SKM-1 treated with dmso at 0.1 percent for 144 hours (cell line): ENCODE measurements around the gene GSG1L.

Source experiments
- DNase-seq: peaks from one replicate; lab custom pipeline; 2025; ENCODE audit not compliant: unreplicated experiment; lab: John Stamatoyannopoulos, UW

Gene GSG1L

DNA sequence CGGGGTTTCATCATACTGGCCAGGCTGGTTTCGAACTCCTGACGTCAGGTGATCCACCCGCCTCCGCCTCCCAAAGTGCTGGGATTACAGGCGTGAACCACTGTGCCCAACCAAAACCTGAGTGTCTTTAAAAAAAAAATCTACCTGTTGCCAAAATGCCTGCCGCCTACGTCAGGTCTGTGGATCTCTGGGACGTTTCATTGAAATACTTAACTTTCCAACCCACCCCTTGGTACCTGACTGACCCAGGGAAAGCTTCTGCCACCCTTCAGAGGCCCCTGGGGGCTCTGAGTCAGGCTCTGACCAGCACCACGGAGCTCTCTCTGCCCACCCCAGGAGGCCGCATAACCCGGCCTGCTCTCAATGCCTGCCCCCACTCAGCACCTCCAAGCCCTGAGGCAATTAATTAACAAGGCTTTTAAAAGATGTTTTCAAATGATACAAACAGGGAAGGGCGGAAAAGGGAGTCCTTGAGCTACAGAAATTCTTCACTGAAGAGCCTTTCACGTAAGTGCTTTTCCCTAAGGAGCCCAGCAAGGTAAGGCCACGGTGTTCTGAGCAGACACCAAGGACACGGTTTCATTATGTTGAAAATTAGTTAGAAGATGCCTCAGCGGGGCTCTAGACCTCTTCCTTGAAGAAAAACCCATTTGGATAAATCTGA, 29.3 kb upstream of the GSG1L start:
- DNase-seq, result no peak

- DNase-seq, result no peak
These were observed 28.1 kb upstream of the GSG1L start for GRCh38 chr16:28091656-28092055.

DNA sequence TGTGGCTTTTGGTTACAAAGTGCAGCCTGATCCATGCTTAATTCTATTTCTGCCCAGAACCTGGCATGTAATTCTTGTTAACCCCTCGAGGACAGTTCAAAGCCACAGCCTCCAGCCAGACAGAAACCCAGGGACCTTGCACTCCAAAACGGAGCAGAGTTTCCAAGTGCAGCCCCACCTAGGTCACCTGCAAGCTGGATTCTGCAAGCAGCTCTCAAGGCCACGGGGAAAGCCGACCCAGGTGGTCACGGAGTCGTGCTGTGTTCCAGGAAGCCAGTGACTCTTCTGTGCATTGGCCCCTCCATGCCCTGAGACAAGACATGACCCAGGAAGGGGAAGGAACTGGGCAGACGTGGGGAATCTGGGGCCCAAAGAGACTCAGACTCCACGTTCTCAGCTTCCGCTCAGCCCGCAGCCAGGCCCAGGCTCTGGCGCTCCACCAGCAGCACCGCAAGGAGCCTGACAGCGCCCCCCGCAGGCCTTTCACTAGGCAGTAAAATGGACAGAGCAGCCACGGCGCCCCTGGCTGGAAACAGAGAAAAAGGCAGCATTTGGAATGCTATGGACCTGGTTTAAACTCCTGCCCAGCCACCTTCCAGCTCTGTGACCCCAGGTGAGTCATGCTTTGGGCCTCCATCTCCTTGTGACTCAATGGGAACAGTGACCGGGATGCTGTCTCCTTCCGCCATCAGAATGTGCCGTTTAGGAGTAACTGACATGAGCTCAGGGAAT, 27.3 kb upstream of the GSG1L start:
- no peak for DNase-seq

- DNase-seq, result no peak
These were observed 26.5 kb upstream of the GSG1L start for GRCh38 chr16:28089992-28090365.

- DNase-seq, result no peak
These were observed 25.9 kb upstream of the GSG1L start for GRCh38 chr16:28089205-28089991.

DNA sequence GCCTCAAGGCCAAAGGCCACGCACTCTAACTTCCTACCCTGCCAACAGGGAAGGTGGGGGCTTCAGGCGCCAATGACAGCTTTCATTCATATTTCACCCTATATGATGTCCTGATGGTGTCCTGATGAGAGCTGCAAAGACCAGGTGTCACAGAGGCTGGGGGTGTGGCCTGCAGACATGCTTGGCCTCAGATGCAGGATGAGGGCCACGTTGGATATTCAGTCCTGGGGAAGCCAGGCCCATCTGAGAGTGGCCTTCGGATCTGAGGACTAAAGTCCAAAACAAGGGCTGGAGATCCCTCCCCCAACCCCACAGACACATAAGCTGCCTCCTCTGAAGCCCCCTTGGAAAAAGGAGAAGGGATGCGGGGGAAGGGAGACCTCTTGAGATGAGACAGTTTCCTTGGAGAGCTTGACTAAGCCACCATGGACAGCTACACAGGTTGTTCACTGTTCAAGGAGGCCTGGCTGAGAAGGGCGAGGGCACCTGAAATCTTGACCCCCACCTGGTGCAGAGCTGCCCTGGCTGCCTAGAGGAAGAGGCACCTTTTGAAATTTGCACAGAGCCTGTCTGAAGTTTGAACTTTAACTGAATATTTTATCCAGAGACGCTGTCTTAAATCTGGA, 24.3 kb upstream of the GSG1L start:
- DNase-seq, result no peak

GRCh38 chr16:28087140-28087660, 23.7 kb upstream of the GSG1L start:
- DNase-seq, result no peak

GRCh38 chr16:28086186-28087139, 22.9 kb upstream of the GSG1L start:
- DNase-seq, result no peak

DNA sequence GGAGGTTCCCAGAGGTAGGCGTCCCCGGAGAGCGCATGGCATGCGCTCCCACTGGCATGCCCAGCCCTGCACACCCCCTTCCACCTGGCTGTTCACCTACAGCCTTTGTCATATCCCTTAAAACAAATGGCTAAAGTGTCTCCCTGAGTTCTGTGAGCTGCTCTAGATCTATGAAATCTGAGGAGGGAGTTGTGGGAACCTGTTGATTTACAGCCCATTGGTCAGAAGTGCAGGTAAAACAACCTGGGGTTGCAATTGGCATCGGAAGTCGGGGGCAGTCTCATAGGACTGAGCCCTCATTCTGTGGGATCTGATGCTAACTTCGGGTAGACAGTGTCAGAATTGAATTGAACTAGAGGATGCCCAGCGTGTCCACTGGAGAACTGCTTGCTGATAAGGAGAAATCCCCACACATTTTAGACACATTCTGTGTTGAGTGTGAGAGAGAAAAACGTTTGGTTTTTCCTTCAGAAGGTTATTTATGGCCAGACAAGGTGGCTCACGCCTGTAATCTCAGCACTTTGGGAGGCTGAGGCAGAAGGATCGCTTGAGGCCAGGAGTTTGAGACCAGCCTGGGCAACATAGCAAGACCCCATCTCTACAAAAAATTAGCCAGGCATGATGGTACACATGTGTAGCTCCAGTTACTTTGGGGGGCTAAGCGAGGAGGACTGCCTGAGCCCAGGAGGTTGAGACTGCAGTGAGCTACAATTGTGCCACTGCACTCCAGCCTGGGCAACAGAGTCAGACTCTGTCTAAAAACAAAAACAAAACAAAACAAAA, 22.1 kb upstream of the GSG1L start:
- DNase-seq, result no peak

- DNase-seq, result no peak
These were observed 20.7 kb upstream of the GSG1L start for GRCh38 chr16:28084209-28084608.

DNA sequence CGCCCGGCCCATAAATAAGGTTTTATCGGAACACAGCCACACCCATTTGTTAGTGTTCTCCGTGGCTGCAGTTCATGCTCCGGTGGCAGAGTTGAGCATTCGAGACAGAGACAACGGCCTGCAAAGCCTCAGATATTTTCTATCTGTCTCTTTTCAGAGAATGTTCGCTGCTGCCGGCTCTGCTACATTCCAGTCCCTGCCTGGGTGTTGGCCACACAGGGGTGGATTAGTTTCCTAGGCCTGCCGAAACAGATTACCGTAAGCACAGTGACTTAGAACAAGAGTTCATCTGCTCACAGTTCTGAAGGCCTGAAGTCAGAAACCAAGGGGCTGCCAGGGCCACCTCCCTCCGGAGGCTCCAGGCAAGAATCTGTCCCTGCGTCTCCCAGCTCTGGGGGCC, 19.1 kb upstream of the GSG1L start:
- no peak for DNase-seq

GRCh38 chr16:28081391-28081968, 18.0 kb upstream of the GSG1L start:
- no peak for DNase-seq

GRCh38 chr16:28078261-28078660, 14.7 kb upstream of the GSG1L start:
- no peak for DNase-seq

GRCh38 chr16:28073836-28074235, 10.3 kb upstream of the GSG1L start:
- no peak for DNase-seq

DNA sequence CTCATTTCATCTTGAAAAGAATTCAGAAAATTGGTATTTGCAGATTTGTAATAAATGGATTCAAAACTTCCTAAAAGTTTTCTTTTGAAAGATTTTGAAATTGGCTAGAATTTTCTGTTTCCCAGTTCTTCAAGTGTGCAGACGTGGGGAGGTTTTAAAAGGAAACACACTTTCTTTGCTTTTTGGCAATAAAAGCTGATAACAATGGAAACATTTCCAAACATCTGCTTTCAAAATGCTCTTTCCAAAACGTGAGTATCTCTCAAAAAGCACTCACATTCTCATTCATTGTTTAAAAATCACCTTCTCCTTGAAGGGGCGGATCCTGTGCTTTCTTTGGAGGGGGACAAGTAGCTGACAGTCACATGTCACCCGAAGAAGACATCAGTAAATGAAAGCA, 8.6 kb upstream of the GSG1L start:
- DNase-seq, result no peak

- DNase-seq, result no peak
These were observed 6.7 kb upstream of the GSG1L start for GRCh38 chr16:28069971-28070794.

DNA sequence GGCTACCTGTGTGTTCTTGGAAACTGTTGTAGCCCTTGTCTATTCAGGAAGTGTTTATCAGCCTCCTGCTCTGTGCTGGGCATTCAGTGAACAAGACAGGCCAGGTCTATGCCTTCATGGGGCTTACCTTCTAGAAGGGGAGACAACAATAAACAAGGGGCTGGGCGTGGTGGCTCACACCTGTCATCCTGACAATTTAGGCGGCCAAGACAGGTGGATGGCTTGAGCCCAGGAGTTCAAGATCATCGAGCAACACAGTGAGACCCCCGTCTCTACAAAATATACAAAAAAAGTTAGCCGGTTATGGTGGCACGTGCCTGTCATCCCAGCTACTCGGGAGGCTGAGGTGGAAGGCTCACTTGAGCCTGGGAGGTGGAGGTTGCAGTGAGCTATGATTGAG, 5.5 kb upstream of the GSG1L start:
- no peak for DNase-seq
